ENCODE results near the gene NYAP2.

DNA sequence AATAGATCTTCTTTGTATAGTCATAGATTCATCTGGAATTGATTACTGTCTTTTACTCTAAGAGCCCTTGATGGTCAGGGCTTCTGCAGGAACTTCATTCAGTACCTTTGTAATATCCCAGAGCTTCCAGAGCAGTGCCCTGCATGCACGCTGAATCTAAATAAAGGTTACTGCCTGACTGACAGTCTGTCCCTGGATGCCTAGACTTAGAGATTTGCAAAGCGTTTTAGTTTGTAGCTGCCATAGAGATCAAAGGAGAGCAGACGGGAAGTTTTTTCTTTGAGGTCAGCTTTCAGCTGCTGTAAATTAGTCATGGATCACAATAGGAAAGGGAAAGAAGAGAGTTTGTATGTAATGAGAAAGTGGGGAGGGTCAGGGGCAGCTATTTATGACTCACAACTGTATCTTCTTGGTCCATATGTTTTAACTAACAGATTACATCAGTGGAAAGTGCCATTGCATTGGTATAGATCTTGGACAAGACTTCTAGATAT is 45.2 kb upstream of the NYAP2 start:
- TF ChIP-seq, protein P1, sequence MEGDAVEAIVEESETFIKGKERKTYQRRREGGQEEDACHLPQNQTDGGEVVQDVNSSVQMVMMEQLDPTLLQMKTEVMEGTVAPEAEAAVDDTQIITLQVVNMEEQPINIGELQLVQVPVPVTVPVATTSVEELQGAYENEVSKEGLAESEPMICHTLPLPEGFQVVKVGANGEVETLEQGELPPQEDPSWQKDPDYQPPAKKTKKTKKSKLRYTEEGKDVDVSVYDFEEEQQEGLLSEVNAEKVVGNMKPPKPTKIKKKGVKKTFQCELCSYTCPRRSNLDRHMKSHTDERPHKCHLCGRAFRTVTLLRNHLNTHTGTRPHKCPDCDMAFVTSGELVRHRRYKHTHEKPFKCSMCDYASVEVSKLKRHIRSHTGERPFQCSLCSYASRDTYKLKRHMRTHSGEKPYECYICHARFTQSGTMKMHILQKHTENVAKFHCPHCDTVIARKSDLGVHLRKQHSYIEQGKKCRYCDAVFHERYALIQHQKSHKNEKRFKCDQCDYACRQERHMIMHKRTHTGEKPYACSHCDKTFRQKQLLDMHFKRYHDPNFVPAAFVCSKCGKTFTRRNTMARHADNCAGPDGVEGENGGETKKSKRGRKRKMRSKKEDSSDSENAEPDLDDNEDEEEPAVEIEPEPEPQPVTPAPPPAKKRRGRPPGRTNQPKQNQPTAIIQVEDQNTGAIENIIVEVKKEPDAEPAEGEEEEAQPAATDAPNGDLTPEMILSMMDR (IDR thresholded peaks at IDR 0.05): no peak
- no peak for TF ChIP-seq POLR2A (IDR thresholded peaks at IDR 0.05)
